ENCODE data around the gene PER2. TPM values are rescaled to one million over a fixed set of nuclear protein-coding genes. Genes with fewer than 3 reads are reported as not detected.
A peak's percentile ranks its signal among the peaks of the same experiment; 100 is the strongest.

Gene PER2
- total RNA-seq, 1 experiment from 2014 or later = 6.6 TPM

DNA sequence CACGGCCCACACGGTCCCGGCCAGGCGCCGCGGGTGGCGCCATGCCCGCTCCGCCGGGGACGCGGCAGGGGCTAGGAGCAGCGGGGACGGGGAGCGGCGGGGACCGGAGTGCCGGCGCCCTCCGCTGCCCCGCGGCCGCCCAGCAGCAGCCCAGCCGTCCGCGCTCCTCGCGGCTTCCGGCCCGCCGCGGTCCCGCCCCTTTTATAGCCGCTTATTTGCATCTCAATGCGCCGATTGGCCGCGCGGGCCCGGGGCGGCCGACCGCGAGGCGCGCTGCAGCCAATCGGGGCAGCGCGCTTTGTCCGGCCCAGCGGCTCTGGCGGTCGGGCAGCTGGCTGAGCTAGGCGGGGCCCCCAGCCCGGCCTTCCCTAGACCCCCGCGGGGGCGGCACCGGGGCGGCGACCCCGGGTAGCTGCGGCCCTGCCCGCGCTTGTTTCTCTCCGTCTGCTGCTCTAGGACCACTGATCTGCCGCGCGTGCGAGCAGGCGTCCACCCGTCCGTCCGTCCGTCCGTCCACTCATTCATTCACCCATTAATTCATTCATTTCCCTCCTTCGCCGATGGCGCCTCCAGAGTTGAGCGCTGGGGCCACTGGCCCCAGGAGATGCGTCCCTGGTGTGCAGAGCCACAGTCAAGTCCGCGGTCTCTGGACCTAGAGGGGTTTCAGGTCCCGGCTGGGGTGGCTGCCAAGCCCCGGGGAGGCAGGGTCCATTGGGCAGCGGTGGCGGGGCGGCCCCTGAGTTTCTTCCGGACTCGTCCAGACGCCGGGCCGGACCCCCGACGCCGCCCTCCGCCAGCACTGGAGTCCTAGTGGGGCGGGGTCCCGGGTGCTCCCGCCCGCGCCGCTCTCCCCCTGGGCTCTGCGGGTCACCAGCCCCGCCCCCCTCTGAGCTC, 48.3 kb downstream of the PER2 start, which contains the start of gene HES6:
Gene HES6 (minus strand): TSS at position 176 of the 894 bp plus-strand sequence. CDS start 133 bp downstream, at position 43.
- peak within 1 kb of the TSS; percentile 95 for H3K27ac Mint-ChIP-seq
- H3K27me3 Mint-ChIP-seq (ENCODE audit: low read depth) = peaks cover 51% of the 10 kb centered on the region
- TF ChIP-seq CREM (CRISPR knock-in tag; IDR thresholded peaks at IDR 0.05) (peak; percentile 72; the same call in 1 of the 2 replicates), RELA (CRISPR knock-in tag; IDR thresholded peaks at IDR 0.05; ENCODE audit: borderline replicate concordance) (no peak), TEAD1 (CRISPR knock-in tag; IDR thresholded peaks at IDR 0.05) (0 out of 2 replicates have a peak, but pooled peaks have one; percentile 45), ERG (CRISPR knock-in tag; IDR thresholded peaks at IDR 0.05) (peak; percentile 73; the same call in 1 of the 2 replicates), ZNF263 (CRISPR knock-in tag; IDR thresholded peaks at IDR 0.05; ENCODE audit: low read depth) (no peak), SP1 (CRISPR knock-in tag; conservative IDR thresholded peaks at IDR 0.05) (peak; percentile 83), NFATC4 (CRISPR knock-in tag; IDR thresholded peaks at IDR 0.05) (no peak), TCF7 (CRISPR knock-in tag; IDR thresholded peaks at IDR 0.05; ENCODE audit: low read depth) (no peak), NFE2L1 (CRISPR knock-in tag; IDR thresholded peaks at IDR 0.05) (0 out of 2 replicates have a peak, but pooled peaks have one; percentile 50), NR1H2 (CRISPR knock-in tag; IDR thresholded peaks at IDR 0.05) (no peak), SOX15 (CRISPR knock-in tag; IDR thresholded peaks at IDR 0.05) (no peak), SMAD3 (CRISPR knock-in tag; IDR thresholded peaks at IDR 0.05; ENCODE audit: borderline replicate concordance) (no peak), ATF1 (CRISPR knock-in tag; IDR thresholded peaks at IDR 0.05) (no peak), TEAD4 (CRISPR knock-in tag; IDR thresholded peaks at IDR 0.05) (no peak)
- TF ChIP-seq, protein P1, sequence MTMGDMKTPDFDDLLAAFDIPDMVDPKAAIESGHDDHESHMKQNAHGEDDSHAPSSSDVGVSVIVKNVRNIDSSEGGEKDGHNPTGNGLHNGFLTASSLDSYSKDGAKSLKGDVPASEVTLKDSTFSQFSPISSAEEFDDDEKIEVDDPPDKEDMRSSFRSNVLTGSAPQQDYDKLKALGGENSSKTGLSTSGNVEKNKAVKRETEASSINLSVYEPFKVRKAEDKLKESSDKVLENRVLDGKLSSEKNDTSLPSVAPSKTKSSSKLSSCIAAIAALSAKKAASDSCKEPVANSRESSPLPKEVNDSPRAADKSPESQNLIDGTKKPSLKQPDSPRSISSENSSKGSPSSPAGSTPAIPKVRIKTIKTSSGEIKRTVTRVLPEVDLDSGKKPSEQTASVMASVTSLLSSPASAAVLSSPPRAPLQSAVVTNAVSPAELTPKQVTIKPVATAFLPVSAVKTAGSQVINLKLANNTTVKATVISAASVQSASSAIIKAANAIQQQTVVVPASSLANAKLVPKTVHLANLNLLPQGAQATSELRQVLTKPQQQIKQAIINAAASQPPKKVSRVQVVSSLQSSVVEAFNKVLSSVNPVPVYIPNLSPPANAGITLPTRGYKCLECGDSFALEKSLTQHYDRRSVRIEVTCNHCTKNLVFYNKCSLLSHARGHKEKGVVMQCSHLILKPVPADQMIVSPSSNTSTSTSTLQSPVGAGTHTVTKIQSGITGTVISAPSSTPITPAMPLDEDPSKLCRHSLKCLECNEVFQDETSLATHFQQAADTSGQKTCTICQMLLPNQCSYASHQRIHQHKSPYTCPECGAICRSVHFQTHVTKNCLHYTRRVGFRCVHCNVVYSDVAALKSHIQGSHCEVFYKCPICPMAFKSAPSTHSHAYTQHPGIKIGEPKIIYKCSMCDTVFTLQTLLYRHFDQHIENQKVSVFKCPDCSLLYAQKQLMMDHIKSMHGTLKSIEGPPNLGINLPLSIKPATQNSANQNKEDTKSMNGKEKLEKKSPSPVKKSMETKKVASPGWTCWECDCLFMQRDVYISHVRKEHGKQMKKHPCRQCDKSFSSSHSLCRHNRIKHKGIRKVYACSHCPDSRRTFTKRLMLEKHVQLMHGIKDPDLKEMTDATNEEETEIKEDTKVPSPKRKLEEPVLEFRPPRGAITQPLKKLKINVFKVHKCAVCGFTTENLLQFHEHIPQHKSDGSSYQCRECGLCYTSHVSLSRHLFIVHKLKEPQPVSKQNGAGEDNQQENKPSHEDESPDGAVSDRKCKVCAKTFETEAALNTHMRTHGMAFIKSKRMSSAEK (CRISPR knock-in tag; IDR thresholded peaks at IDR 0.05; ENCODE audit: borderline replicate concordance) = 0 out of 2 replicates have a peak, but pooled peaks have one; percentile 43
- TF ChIP-seq, protein P2, sequence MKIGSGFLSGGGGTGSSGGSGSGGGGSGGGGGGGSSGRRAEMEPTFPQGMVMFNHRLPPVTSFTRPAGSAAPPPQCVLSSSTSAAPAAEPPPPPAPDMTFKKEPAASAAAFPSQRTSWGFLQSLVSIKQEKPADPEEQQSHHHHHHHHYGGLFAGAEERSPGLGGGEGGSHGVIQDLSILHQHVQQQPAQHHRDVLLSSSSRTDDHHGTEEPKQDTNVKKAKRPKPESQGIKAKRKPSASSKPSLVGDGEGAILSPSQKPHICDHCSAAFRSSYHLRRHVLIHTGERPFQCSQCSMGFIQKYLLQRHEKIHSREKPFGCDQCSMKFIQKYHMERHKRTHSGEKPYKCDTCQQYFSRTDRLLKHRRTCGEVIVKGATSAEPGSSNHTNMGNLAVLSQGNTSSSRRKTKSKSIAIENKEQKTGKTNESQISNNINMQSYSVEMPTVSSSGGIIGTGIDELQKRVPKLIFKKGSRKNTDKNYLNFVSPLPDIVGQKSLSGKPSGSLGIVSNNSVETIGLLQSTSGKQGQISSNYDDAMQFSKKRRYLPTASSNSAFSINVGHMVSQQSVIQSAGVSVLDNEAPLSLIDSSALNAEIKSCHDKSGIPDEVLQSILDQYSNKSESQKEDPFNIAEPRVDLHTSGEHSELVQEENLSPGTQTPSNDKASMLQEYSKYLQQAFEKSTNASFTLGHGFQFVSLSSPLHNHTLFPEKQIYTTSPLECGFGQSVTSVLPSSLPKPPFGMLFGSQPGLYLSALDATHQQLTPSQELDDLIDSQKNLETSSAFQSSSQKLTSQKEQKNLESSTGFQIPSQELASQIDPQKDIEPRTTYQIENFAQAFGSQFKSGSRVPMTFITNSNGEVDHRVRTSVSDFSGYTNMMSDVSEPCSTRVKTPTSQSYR (CRISPR knock-in tag; IDR thresholded peaks at IDR 0.05) = no peak
- TF ChIP-seq, protein P3, sequence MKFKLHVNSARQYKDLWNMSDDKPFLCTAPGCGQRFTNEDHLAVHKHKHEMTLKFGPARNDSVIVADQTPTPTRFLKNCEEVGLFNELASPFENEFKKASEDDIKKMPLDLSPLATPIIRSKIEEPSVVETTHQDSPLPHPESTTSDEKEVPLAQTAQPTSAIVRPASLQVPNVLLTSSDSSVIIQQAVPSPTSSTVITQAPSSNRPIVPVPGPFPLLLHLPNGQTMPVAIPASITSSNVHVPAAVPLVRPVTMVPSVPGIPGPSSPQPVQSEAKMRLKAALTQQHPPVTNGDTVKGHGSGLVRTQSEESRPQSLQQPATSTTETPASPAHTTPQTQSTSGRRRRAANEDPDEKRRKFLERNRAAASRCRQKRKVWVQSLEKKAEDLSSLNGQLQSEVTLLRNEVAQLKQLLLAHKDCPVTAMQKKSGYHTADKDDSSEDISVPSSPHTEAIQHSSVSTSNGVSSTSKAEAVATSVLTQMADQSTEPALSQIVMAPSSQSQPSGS (CRISPR knock-in tag; IDR thresholded peaks at IDR 0.05; ENCODE audit: borderline replicate concordance, low read depth) = no peak
- TF ChIP-seq, protein P4, sequence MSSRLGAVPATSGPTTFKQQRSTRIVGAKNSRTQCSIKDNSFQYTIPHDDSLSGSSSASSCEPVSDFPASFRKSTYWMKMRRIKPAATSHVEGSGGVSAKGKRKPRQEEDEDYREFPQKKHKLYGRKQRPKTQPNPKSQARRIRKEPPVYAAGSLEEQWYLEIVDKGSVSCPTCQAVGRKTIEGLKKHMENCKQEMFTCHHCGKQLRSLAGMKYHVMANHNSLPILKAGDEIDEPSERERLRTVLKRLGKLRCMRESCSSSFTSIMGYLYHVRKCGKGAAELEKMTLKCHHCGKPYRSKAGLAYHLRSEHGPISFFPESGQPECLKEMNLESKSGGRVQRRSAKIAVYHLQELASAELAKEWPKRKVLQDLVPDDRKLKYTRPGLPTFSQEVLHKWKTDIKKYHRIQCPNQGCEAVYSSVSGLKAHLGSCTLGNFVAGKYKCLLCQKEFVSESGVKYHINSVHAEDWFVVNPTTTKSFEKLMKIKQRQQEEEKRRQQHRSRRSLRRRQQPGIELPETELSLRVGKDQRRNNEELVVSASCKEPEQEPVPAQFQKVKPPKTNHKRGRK (CRISPR knock-in tag; IDR thresholded peaks at IDR 0.05; ENCODE audit: borderline replicate concordance) = no peak
- TF ChIP-seq, protein P5, sequence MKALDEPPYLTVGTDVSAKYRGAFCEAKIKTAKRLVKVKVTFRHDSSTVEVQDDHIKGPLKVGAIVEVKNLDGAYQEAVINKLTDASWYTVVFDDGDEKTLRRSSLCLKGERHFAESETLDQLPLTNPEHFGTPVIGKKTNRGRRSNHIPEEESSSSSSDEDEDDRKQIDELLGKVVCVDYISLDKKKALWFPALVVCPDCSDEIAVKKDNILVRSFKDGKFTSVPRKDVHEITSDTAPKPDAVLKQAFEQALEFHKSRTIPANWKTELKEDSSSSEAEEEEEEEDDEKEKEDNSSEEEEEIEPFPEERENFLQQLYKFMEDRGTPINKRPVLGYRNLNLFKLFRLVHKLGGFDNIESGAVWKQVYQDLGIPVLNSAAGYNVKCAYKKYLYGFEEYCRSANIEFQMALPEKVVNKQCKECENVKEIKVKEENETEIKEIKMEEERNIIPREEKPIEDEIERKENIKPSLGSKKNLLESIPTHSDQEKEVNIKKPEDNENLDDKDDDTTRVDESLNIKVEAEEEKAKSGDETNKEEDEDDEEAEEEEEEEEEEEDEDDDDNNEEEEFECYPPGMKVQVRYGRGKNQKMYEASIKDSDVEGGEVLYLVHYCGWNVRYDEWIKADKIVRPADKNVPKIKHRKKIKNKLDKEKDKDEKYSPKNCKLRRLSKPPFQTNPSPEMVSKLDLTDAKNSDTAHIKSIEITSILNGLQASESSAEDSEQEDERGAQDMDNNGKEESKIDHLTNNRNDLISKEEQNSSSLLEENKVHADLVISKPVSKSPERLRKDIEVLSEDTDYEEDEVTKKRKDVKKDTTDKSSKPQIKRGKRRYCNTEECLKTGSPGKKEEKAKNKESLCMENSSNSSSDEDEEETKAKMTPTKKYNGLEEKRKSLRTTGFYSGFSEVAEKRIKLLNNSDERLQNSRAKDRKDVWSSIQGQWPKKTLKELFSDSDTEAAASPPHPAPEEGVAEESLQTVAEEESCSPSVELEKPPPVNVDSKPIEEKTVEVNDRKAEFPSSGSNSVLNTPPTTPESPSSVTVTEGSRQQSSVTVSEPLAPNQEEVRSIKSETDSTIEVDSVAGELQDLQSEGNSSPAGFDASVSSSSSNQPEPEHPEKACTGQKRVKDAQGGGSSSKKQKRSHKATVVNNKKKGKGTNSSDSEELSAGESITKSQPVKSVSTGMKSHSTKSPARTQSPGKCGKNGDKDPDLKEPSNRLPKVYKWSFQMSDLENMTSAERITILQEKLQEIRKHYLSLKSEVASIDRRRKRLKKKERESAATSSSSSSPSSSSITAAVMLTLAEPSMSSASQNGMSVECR (CRISPR knock-in tag; IDR thresholded peaks at IDR 0.05; ENCODE audit: borderline replicate concordance) = 0 out of 2 replicates have a peak, but pooled peaks have one; percentile 34

More for the DNA sequence above, 48.3 kb downstream of the PER2 start, which contains the start of gene HES6:
- Mint-ChIP-seq H3K4me3 (peak within 1 kb of the TSS; percentile 87), H3K36me3 (peaks cover 7% of the 10 kb centered on the region), H3K9me3 (no peaks in the 10 kb centered on the region), H3K4me1 (peaks cover 16% of the 10 kb centered on the region)
- ChIA-PET CTCF (interaction anchor here (1.0 to 3.3 kb wide), 2 partner anchors 12 to 23 kb away, joined by 3 to 21 read pairs; no protein-coding TSS in a partner anchor), POLR2A (interaction anchor here (1.1 kb wide), 1 partner anchor 9 kb away, joined by 3 read pairs; no protein-coding TSS in a partner anchor)
- ATAC-seq (peak; percentile 80), DNase-seq (ENCODE audit: low spot score) (peak; percentile 90)
